Activated CD8-positive, alpha-beta memory T cell treated with anti-CD3 and anti-CD28 coated beads, Interleukin-2, amount 50 U/mL, for 1 hour (primary cell): ENCODE results near the gene OR56B4.

ENCODE experiments used
- DNase-seq: peaks from one replicate; pipeline ENCODE4 v3.0.0-alpha.2; 2020; ENCODE audit errors: extremely low read depth

OR56B4 gene

DNA sequence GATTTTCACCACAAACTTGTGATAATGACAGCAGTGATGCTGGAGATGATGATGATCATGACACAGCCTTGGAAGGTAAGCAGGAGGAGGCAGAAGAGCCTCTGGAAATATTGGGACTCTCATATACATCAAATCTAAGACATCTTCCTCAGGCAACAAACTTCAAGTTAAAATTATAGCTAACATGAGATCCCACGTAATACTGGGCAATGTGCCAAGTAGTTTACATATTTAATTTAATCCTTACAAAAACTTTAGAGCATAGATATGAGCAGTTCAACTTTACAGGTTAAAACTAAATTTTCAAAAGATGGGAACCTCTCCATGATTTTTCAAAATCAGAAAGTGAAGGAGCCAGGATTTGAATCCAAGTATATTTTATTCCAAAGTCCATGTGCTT, 43.6 kb downstream of the OR56B4 start:
- no peak for DNase-seq

- DNase-seq = no peak
Measured at GRCh38 chr11:6152126-6152525, 44.6 kb downstream of the OR56B4 start.

- no peak for DNase-seq
Measured at GRCh38 chr11:6156628-6157359, 49.3 kb downstream of the OR56B4 start.
